ENCODE results near the gene HIRA. TPM values are rescaled to one million over a fixed set of nuclear protein-coding genes. Genes with fewer than 3 reads are reported as not detected.

HIRA gene
- total RNA-seq, 1 experiment from 2014 or later: 50.6 TPM

DNA sequence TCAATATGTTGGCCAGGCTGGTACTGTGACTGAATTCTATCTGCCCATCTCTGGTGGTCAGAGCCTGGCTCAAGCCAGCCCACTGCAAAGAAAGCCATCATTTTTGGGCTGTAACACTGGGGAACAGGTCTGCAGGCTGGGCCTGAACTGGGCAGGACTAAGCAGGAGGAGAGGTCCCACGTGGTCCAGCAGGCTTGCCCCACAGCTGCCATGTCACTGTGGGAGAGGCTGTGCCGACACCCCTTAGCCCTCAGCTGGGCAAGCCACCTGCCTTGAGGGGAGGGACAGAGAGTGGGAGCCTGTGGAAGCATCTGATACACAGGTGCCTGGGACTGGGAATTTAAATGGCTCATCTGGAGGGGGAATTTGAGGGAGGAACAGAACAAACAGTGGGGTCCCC lies 73.3 kb downstream of the HIRA start:
- CTCF ChIA-PET: no interaction called here
- POLR2A ChIA-PET (ENCODE audit: low non-redundant PET): no interaction called here
- intact Hi-C loops (cut with micrococcal nuclease; ENCODE audit: unreplicated experiment): no loop called here
- DNase-seq (ENCODE audit: low spot score): no peak
- no peak for TF ChIP-seq EZH2 (IDR thresholded peaks at IDR 0.05; ENCODE audit: borderline replicate concordance, low read depth, low read length, poor library complexity, severe bottlenecking)
- TF ChIP-seq, protein P1, sequence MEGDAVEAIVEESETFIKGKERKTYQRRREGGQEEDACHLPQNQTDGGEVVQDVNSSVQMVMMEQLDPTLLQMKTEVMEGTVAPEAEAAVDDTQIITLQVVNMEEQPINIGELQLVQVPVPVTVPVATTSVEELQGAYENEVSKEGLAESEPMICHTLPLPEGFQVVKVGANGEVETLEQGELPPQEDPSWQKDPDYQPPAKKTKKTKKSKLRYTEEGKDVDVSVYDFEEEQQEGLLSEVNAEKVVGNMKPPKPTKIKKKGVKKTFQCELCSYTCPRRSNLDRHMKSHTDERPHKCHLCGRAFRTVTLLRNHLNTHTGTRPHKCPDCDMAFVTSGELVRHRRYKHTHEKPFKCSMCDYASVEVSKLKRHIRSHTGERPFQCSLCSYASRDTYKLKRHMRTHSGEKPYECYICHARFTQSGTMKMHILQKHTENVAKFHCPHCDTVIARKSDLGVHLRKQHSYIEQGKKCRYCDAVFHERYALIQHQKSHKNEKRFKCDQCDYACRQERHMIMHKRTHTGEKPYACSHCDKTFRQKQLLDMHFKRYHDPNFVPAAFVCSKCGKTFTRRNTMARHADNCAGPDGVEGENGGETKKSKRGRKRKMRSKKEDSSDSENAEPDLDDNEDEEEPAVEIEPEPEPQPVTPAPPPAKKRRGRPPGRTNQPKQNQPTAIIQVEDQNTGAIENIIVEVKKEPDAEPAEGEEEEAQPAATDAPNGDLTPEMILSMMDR (conservative IDR thresholded peaks at IDR 0.05; ENCODE audit: low read depth, low read length): no peak
- Histone ChIP-seq H3K4me1 (ENCODE audit: insufficient read depth, low read length, poor library complexity, severe bottlenecking) (no peaks in the 10 kb centered on the region), H3K27me3 (replicated peaks; ENCODE audit: insufficient read depth, low read depth, low read length, poor library complexity) (no peaks in the 10 kb centered on the region), H3K4me3 (ENCODE audit: low read depth, low read length, poor library complexity, severe bottlenecking) (no peak overlapping the region), H3K36me3 (ENCODE audit: insufficient read depth, low read length, poor library complexity, severe bottlenecking) (peaks cover 50% of the 10 kb centered on the region), H3K27ac (ENCODE audit: low read depth, low read length, poor library complexity, severe bottlenecking) (no peak overlapping the region), H3K9me3 (ENCODE audit: low read depth, low read length, poor library complexity, severe bottlenecking) (no peaks in the 10 kb centered on the region)
- BruUV-seq (replicated peaks): no TSS peak

DNA sequence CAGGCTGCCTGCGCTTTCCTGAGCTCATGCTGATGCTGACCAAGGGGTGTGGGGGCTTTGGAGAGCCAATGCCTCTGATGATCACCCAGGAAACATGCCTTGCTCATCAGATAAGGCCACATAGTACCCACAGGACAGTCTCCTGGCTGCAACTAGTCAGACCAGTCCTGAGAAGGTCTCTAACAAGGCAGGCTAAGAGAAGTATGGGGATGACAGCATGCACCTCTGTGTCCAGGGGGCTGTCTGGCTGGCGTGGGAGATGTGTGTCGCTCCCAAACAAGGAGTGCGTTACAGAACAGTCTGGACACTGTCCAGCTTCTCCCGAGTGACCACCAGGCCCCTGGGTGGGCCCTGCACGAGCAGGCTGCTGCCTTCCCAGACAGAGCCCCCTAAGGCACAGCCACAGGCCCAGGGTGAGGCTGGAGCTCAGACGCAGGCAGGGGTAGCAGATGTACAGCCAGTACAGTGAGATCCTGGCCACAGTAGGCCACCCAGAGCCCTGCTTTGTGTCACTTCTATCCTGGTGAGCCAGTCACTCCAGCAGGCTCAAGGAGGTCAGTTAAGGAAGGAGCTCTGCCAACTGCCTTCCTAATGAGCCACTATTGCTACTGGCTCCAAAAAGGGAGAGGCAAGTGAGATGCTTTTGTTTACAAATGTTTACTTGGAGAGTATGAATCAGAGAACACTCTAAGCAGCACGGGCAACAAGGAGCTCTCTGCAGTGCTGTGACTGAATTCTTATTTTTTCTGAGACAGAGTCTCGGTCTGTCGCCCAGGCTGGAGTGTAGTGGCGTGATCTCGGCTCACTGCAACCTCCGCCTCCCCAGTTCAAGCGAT lies 74.0 kb downstream of the HIRA start:
- intact Hi-C loops (cut with micrococcal nuclease; ENCODE audit: unreplicated experiment): no loop called here
- H3K4me3 ChIP-seq (ENCODE audit: low read depth, low read length, poor library complexity, severe bottlenecking): no peak overlapping the region
- H3K27me3 ChIP-seq (replicated peaks; ENCODE audit: insufficient read depth, low read depth, low read length, poor library complexity): no peaks in the 10 kb centered on the region
- no peaks in the 10 kb centered on the region for H3K9me3 ChIP-seq (ENCODE audit: low read depth, low read length, poor library complexity, severe bottlenecking)
- no peak for DNase-seq (ENCODE audit: low spot score)
- no peak overlapping the region for H3K27ac ChIP-seq (ENCODE audit: low read depth, low read length, poor library complexity, severe bottlenecking)
- ChIA-PET POLR2A (ENCODE audit: low non-redundant PET) (no interaction called here), CTCF (no interaction called here)
- peaks cover 50% of the 10 kb centered on the region for H3K36me3 ChIP-seq (ENCODE audit: insufficient read depth, low read length, poor library complexity, severe bottlenecking)
- no peaks in the 10 kb centered on the region for H3K4me1 ChIP-seq (ENCODE audit: insufficient read depth, low read length, poor library complexity, severe bottlenecking)
- BruUV-seq (replicated peaks): no TSS peak
- no peak for TF ChIP-seq EZH2 (IDR thresholded peaks at IDR 0.05; ENCODE audit: borderline replicate concordance, low read depth, low read length, poor library complexity, severe bottlenecking)
- TF ChIP-seq, protein P1 (conservative IDR thresholded peaks at IDR 0.05; ENCODE audit: low read depth, low read length): no peak

DNA sequence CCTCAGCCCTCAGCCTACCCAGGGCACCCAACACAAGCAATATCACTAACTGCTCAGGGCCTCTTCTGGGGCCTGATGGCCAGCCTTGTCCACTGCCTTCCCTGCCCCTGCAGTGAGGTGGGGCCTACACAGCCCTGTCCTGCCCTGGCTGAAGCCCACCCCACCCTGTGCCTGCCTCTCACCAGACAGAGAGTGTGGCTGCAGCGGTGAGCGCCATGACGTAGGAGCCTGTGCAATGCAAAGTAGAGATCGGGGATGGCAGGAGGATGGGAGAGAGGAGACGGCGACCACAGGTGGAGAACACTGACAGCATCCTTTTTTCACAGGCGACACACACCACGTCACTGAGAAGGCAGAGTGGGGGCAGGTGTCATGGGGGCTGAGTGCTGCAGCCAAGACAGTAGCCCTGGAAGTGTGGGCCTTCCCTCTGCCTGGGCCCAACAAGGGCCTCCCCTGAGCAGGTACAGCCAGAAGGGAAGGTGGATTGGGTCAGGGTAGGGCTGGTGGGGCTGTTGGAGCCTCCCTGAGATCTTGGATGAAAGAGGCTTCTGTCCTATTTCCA lies 74.7 kb downstream of the HIRA start:
- no peak for TF ChIP-seq EZH2 (IDR thresholded peaks at IDR 0.05; ENCODE audit: borderline replicate concordance, low read depth, low read length, poor library complexity, severe bottlenecking)
- TF ChIP-seq, protein P1 (conservative IDR thresholded peaks at IDR 0.05; ENCODE audit: low read depth, low read length): no peak
- no peak for DNase-seq (ENCODE audit: low spot score)
- no TSS peak for BruUV-seq (replicated peaks)
- Histone ChIP-seq H3K4me3 (ENCODE audit: low read depth, low read length, poor library complexity, severe bottlenecking) (no peak overlapping the region), H3K27ac (ENCODE audit: low read depth, low read length, poor library complexity, severe bottlenecking) (no peak overlapping the region), H3K4me1 (ENCODE audit: insufficient read depth, low read length, poor library complexity, severe bottlenecking) (no peaks in the 10 kb centered on the region), H3K9me3 (ENCODE audit: low read depth, low read length, poor library complexity, severe bottlenecking) (no peaks in the 10 kb centered on the region), H3K36me3 (ENCODE audit: insufficient read depth, low read length, poor library complexity, severe bottlenecking) (peaks cover 45% of the 10 kb centered on the region), H3K27me3 (replicated peaks; ENCODE audit: insufficient read depth, low read depth, low read length, poor library complexity) (no peaks in the 10 kb centered on the region)
- CTCF ChIA-PET: no interaction called here
- POLR2A ChIA-PET (ENCODE audit: low non-redundant PET): no interaction called here
- intact Hi-C loops (cut with micrococcal nuclease; ENCODE audit: unreplicated experiment): no loop called here
